Measurements from ENCODE around the gene SCN4A. TPM values are rescaled to one million over a fixed set of nuclear protein-coding genes. Genes with fewer than 3 reads are reported as not detected.
A peak's percentile ranks its signal among the peaks of the same experiment; 100 is the strongest.

The SCN4A gene
- total RNA-seq, 3 donors from 2014 or later = 1.0 to 16.7 (median 10.2) TPM

DNA sequence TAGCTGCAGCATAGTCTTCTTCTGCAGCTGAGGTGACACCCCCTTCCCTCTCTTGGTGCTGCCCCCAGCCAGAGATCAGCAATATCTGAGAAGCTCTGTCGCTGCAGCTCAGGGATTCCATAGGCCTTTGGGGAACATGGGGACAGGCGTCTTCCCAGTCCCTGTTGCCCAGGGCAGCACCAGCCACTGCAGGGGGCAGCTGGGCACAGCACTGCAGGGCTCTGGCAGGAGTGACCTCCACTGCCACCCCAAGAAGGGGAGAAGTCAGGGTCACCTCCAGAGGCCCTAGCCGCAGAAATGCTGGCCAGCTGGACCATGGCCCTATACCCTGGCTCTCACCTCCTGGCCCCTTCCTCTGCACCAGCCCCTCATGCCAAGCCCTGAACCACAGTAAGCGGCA lies 16.9 kb downstream of the SCN4A start:
- Histone ChIP-seq H3K4me1 (no peaks in the 10 kb centered on the region), H3K27ac (no peak overlapping the region), H3K4me3 (no peak overlapping the region), H3K27me3 (no peaks in the 10 kb centered on the region), H3K9me3 (no peaks in the 10 kb centered on the region), H3K36me3 (no peaks in the 10 kb centered on the region)
- DNase-seq (ENCODE audit: low spot score in 2 of 2) = no peak
- intact Hi-C loops (cut with DNase I; ENCODE audit: low total_unique reads) = no loop called here
- TF ChIP-seq, protein P1, sequence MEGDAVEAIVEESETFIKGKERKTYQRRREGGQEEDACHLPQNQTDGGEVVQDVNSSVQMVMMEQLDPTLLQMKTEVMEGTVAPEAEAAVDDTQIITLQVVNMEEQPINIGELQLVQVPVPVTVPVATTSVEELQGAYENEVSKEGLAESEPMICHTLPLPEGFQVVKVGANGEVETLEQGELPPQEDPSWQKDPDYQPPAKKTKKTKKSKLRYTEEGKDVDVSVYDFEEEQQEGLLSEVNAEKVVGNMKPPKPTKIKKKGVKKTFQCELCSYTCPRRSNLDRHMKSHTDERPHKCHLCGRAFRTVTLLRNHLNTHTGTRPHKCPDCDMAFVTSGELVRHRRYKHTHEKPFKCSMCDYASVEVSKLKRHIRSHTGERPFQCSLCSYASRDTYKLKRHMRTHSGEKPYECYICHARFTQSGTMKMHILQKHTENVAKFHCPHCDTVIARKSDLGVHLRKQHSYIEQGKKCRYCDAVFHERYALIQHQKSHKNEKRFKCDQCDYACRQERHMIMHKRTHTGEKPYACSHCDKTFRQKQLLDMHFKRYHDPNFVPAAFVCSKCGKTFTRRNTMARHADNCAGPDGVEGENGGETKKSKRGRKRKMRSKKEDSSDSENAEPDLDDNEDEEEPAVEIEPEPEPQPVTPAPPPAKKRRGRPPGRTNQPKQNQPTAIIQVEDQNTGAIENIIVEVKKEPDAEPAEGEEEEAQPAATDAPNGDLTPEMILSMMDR (IDR thresholded peaks at IDR 0.05) = no peak
- TF ChIP-seq POLR2A (IDR thresholded peaks at IDR 0.05) = no peak
- TF ChIP-seq POLR2AphosphoS5 (IDR thresholded peaks at IDR 0.05) = no peak

DNA sequence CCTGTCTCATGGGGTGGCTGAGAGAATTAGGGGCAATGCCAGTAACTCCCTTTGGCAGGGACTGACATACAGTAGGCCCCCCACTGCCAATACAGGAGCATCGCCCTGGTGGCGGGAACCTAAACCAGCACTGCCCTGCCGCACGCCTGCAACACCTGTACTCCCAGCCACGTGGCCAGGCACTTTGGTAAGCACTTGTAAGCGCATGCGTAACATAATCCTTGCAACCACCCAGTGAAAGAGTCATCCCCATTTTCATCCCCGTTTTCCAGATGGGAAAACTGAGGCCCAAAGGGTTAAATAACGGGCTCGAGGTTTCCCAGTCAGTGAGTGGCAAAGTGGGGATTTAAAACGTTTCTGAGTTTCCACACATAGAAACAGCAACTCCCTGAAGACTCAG lies 17.5 kb downstream of the SCN4A start:
- Histone ChIP-seq H3K27ac (no peak overlapping the region), H3K4me3 (no peak overlapping the region), H3K9me3 (no peaks in the 10 kb centered on the region), H3K4me1 (no peaks in the 10 kb centered on the region), H3K27me3 (no peaks in the 10 kb centered on the region), H3K36me3 (no peaks in the 10 kb centered on the region)
- no peak for DNase-seq (ENCODE audit: low spot score in 2 of 2)
- TF ChIP-seq POLR2A (IDR thresholded peaks at IDR 0.05) = no peak
- TF ChIP-seq, protein P1 (IDR thresholded peaks at IDR 0.05) = no peak
- TF ChIP-seq POLR2AphosphoS5 (IDR thresholded peaks at IDR 0.05) = no peak
- intact Hi-C loops (cut with DNase I; ENCODE audit: low total_unique reads) = no loop called here

DNA sequence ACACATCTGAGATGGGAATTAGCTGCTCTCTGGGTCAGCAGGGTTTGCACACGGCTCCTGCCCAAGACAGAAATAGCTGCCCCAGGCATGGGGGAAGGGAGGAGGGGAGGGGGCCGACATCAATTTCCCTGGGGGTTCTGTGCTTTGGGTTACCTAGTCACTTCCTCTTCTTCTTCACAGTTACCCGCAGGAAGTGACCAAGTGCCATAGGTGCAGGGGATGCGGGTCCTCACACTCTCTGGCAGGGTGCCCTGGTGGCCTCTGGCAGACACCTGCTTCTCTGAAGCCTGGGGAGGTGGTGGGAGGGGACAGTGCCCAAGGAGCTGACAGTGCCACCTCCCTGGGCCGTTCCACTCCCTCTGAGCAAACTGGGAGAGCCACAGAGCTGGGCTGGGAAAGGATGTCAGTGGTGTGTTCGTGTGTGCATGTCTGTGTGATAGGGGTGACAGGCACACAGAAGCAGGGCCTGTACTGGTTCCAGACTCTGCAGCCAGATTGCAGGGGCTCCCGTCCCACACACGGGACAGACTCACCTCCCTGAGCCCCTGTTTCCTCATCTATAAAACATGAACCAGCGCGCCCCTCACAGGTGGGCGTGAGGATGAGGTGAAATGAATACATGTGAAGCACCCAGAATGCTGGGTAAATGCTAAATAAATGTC lies 18.2 kb downstream of the SCN4A start:
- no peak overlapping the region for H3K4me3 ChIP-seq
- no peak overlapping the region for H3K27ac ChIP-seq
- TF ChIP-seq, protein P1 (IDR thresholded peaks at IDR 0.05) = no peak
- TF ChIP-seq POLR2AphosphoS5 (IDR thresholded peaks at IDR 0.05) (no peak), POLR2A (IDR thresholded peaks at IDR 0.05) (no peak)
- intact Hi-C loops (cut with DNase I; ENCODE audit: low total_unique reads) = no loop called here
- DNase-seq (ENCODE audit: low spot score in 2 of 2) = no peak
- no peaks in the 10 kb centered on the region for H3K4me1 ChIP-seq
- no peaks in the 10 kb centered on the region for H3K27me3 ChIP-seq
- H3K36me3 ChIP-seq = no peaks in the 10 kb centered on the region
- H3K9me3 ChIP-seq = no peaks in the 10 kb centered on the region

DNA sequence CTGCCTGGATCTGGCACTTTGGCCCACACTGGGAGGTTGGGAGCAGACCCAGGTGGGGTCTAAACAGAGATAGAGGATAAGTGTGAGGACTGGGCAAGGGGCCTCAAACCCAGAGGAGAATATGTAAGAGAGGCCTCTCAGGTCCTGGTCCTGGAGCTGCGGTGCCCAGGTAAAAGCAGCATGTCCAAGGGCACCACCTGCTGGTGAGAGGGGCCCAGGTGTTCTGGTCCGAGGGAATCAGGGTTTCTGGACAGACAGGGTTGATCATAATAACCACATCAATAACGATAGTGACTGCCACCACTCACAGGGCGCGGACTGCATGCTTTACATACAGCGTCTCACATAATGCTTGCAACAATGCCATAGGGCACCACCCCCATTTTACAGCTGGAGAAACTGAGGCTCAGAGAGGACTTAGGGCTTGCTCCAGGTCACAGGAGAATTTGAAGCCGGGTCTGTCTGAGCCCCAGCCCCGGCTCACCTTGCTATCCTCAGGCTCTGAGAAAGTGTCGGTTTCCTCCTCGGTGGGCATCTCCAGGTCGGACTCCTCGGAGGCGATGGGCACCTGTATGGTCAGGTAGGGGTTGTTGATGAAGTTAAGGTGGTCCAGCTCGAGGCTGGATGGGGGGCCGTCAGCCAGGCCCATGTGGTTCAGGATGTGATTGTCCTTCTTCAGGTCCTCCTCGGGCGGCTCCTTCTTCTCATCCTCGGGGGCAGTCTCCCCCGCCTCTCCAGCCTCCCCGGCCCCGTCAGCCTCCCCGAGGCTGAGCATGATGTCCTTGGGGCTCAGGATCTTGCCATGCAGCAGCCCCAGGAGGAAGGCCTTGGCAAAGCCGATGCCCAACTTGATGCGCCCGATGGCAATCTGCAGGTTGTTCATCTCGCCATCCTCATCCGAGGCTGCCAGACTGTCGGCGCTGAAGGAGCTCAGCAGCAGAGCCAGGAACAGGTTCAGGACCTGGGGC lies 21.5 kb downstream of the SCN4A start:
- intact Hi-C loops (cut with DNase I; ENCODE audit: low total_unique reads) = no loop called here
- Histone ChIP-seq H3K27me3 (no peaks in the 10 kb centered on the region), H3K4me1 (no peaks in the 10 kb centered on the region), H3K36me3 (no peaks in the 10 kb centered on the region), H3K27ac (no peak overlapping the region), H3K9me3 (no peaks in the 10 kb centered on the region), H3K4me3 (no peak overlapping the region)
- TF ChIP-seq POLR2A (IDR thresholded peaks at IDR 0.05) (no peak), POLR2AphosphoS5 (IDR thresholded peaks at IDR 0.05) (no peak)
- TF ChIP-seq, protein P1 (IDR thresholded peaks at IDR 0.05) = peak; percentile 18 to 51 (median 33)
- DNase-seq (ENCODE audit: low spot score in 2 of 2) = peak in 1 of 2 donors; percentile 57

Data from breast epithelium (tissue), 4 donors.